Activated T-cell treated with anti-CD3 and anti-CD28 coated beads for 48 hours (primary cell): ENCODE data around the gene TYSND1.
"Not testable (repeated sequence)": the region's sequence is repeated elsewhere in the genome, so short reads cannot be mapped to it uniquely, and the experiment has no call there.

Source experiments
- DNase-seq: peaks from one replicate; pipeline ENCODE4 v3.0.0-alpha.2; 2020; ENCODE audit warnings: low read depth

TYSND1 gene

GRCh38 chr10:70132098-70133029, 14.1 kb downstream of the TYSND1 start, which contains the start of gene AIFM2:
TSS of gene AIFM2 (minus strand) at chr10:70132825. CDS start at chr10:70124084, 8,741 bp downstream.
- DNase-seq = peak; percentile 45

- DNase-seq = no peak
Observed at GRCh38 chr10:70131560-70131937, 15.0 kb downstream of the TYSND1 start.

GRCh38 chr10:70130878-70131559, 15.5 kb downstream of the TYSND1 start:
- no peak for DNase-seq

- no peak for DNase-seq
Observed at GRCh38 chr10:70126700-70127395, 19.7 kb downstream of the TYSND1 start.

GRCh38 chr10:70125918-70126552, 20.5 kb downstream of the TYSND1 start:
- DNase-seq = no peak

GRCh38 chr10:70124918-70125317, 21.6 kb downstream of the TYSND1 start:
- DNase-seq = no peak

- DNase-seq = no peak
Observed at GRCh38 chr10:70124415-70124814, 22.1 kb downstream of the TYSND1 start.

GRCh38 chr10:70123817-70124216, 22.7 kb downstream of the TYSND1 start:
- DNase-seq = no peak

- DNase-seq = not testable (repeated sequence)
Observed at GRCh38 chr10:70123166-70123565, 23.3 kb downstream of the TYSND1 start.

GRCh38 chr10:70122742-70123141, 23.8 kb downstream of the TYSND1 start:
- no peak for DNase-seq

GRCh38 chr10:70121281-70121949, 25.1 kb downstream of the TYSND1 start:
- DNase-seq = no peak

- no peak for DNase-seq
Observed at GRCh38 chr10:70120417-70120816, 26.1 kb downstream of the TYSND1 start.

GRCh38 chr10:70119623-70120022, 26.9 kb downstream of the TYSND1 start:
- no peak for DNase-seq

GRCh38 chr10:70119197-70119596, 27.3 kb downstream of the TYSND1 start:
- DNase-seq = no peak

- DNase-seq = no peak
Observed at GRCh38 chr10:70118196-70118595, 28.3 kb downstream of the TYSND1 start.

- DNase-seq = no peak
Observed at GRCh38 chr10:70117646-70118045, 28.9 kb downstream of the TYSND1 start.

- peak; percentile 35 for DNase-seq
Observed at GRCh38 chr10:70115948-70116682, 30.4 kb downstream of the TYSND1 start.

GRCh38 chr10:70114902-70115301, 31.6 kb downstream of the TYSND1 start:
- DNase-seq = no peak

GRCh38 chr10:70112071-70112470, 34.4 kb downstream of the TYSND1 start:
- no peak for DNase-seq

GRCh38 chr10:70111496-70111895, 35.0 kb downstream of the TYSND1 start:
- no peak for DNase-seq
